Measurements from ENCODE around the gene MLH1. TPM values are rescaled to one million over a fixed set of nuclear protein-coding genes. Genes with fewer than 3 reads are reported as not detected.

MLH1 gene
- total and polyA plus RNA-seq, 7 donors: 9.0 to 60.3 (median 27.2) TPM

- TF ChIP-seq, protein P1, sequence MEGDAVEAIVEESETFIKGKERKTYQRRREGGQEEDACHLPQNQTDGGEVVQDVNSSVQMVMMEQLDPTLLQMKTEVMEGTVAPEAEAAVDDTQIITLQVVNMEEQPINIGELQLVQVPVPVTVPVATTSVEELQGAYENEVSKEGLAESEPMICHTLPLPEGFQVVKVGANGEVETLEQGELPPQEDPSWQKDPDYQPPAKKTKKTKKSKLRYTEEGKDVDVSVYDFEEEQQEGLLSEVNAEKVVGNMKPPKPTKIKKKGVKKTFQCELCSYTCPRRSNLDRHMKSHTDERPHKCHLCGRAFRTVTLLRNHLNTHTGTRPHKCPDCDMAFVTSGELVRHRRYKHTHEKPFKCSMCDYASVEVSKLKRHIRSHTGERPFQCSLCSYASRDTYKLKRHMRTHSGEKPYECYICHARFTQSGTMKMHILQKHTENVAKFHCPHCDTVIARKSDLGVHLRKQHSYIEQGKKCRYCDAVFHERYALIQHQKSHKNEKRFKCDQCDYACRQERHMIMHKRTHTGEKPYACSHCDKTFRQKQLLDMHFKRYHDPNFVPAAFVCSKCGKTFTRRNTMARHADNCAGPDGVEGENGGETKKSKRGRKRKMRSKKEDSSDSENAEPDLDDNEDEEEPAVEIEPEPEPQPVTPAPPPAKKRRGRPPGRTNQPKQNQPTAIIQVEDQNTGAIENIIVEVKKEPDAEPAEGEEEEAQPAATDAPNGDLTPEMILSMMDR (IDR thresholded peaks at IDR 0.05): no peak
- TF ChIP-seq POLR2A (IDR thresholded peaks at IDR 0.05) (no peak), POLR2AphosphoS5 (IDR thresholded peaks at IDR 0.05) (no peak), EP300 (IDR thresholded peaks at IDR 0.05) (no peak)
- 96 to 97% methylated on average over 3 of the region's 3 CpGs for WGBS, 2 donors
- peaks cover 2 to 90% (median 34%) of the 10 kb centered on the region in 4 donors for H3K36me3 ChIP-seq
- intact Hi-C loops (cut with DNase I): no loop called here
- H3K4me1 ChIP-seq: peaks cover 0 to 9% (median 3%) of the 10 kb centered on the region in 4 donors
- no peaks in the 10 kb centered on the region for H3K27me3 ChIP-seq
- no peaks in the 10 kb centered on the region for H3K9me3 ChIP-seq
- no peak overlapping the region for H3K4me3 ChIP-seq
- no peak for DNase-seq
- H3K27ac ChIP-seq: no peak overlapping the region
Measured at GRCh38 chr3:37025561-37026335, 32.4 kb downstream of the MLH1 start.

GRCh38 chr3:37026851-37027250 is 33.5 kb downstream of the MLH1 start:
- peaks cover 0 to 90% (median 26%) of the 10 kb centered on the region in 4 donors for H3K36me3 ChIP-seq
- H3K27me3 ChIP-seq: no peaks in the 10 kb centered on the region
- H3K9me3 ChIP-seq: no peaks in the 10 kb centered on the region
- H3K4me1 ChIP-seq: peaks cover 0 to 20% (median 8%) of the 10 kb centered on the region in 4 donors
- TF ChIP-seq, protein P1 (IDR thresholded peaks at IDR 0.05): no peak
- no peak for TF ChIP-seq POLR2AphosphoS5 (IDR thresholded peaks at IDR 0.05)
- no peak for TF ChIP-seq POLR2A (IDR thresholded peaks at IDR 0.05)
- TF ChIP-seq EP300 (IDR thresholded peaks at IDR 0.05): no peak
- 86 to 95% methylated on average over 5 of the region's 5 CpGs for WGBS, 2 donors
- H3K27ac ChIP-seq: no peak overlapping the region
- intact Hi-C loops (cut with DNase I): no loop called here
- no peak for DNase-seq
- no peak overlapping the region for H3K4me3 ChIP-seq

GRCh38 chr3:37028329-37028728 is 35.0 kb downstream of the MLH1 start:
- TF ChIP-seq POLR2AphosphoS5 (IDR thresholded peaks at IDR 0.05): no peak
- TF ChIP-seq EP300 (IDR thresholded peaks at IDR 0.05): no peak
- no peak for TF ChIP-seq POLR2A (IDR thresholded peaks at IDR 0.05)
- TF ChIP-seq, protein P1 (IDR thresholded peaks at IDR 0.05): no peak
- H3K27me3 ChIP-seq: no peaks in the 10 kb centered on the region
- 87 to 93% methylated on average over 1 of the region's 1 CpG for WGBS, 2 donors
- H3K36me3 ChIP-seq: peaks cover 0 to 79% (median 19%) of the 10 kb centered on the region in 4 donors
- no peak for DNase-seq
- no peak overlapping the region for H3K4me3 ChIP-seq
- H3K27ac ChIP-seq: no peak overlapping the region
- intact Hi-C loops (cut with DNase I): no loop called here
- H3K9me3 ChIP-seq: no peaks in the 10 kb centered on the region
- H3K4me1 ChIP-seq: peaks cover 0 to 28% (median 10%) of the 10 kb centered on the region in 4 donors

- H3K4me1 ChIP-seq: peaks cover 0 to 28% (median 10%) of the 10 kb centered on the region in 4 donors
- H3K4me3 ChIP-seq: no peak overlapping the region
- intact Hi-C loops (cut with DNase I): no loop called here
- no peak for TF ChIP-seq POLR2AphosphoS5 (IDR thresholded peaks at IDR 0.05)
- TF ChIP-seq EP300 (IDR thresholded peaks at IDR 0.05): no peak
- TF ChIP-seq, protein P1 (IDR thresholded peaks at IDR 0.05): no peak
- no peak for TF ChIP-seq POLR2A (IDR thresholded peaks at IDR 0.05)
- peak overlapping the region in 1 of 4 donors; percentile 65 for H3K27ac ChIP-seq
- H3K36me3 ChIP-seq: peaks cover 0 to 76% (median 16%) of the 10 kb centered on the region in 4 donors
- WGBS, 2 donors: 94 to 95% methylated on average over 1 of the region's 1 CpG
- DNase-seq: no peak
- no peaks in the 10 kb centered on the region for H3K27me3 ChIP-seq
- H3K9me3 ChIP-seq: no peaks in the 10 kb centered on the region
Measured at GRCh38 chr3:37029111-37029510, 35.8 kb downstream of the MLH1 start.

Data from sigmoid colon (tissue), 7 donors.